K562 (cell line): Measurements from ENCODE around the gene TTLL10. TPM values are rescaled to one million over a fixed set of nuclear protein-coding genes. Genes with fewer than 3 reads are reported as not detected.

ENCODE experiments used
- ATF1 ChIP-seq, 2 experiments: fragments of 450-650 bp in 1 of 2; IDR thresholded peaks; 2 replicates each; pipeline ENCODE4 v1.6.1; 2016; ENCODE audit warnings: missing compliant biosample characterization in 1 of 2, missing genetic modification characterization in 1 of 2
- CHAMP1 ChIP-seq: fragments of 450-650 bp; IDR thresholded peaks from 2 replicates; pipeline ENCODE4 v1.6.1; 2016; ENCODE audit warnings: mild to moderate bottlenecking
- CLOCK ChIP-seq: fragments of 250-450 bp; sonication (Bioruptor Pico); IDR thresholded peaks from 2 replicates; pipeline ENCODE4 v1.4.0; 2020; ENCODE audit warnings: mild to moderate bottlenecking, moderate library complexity, borderline replicate concordance
- CREBBP ChIP-seq: IDR thresholded peaks from one replicate; pipeline ENCODE4 v1.6.1; 2012; ENCODE audit warnings: low read depth, mild to moderate bottlenecking, control low read depth, inconsistent platforms, low read length
- DPF2 ChIP-seq: fragments of 450-650 bp; IDR thresholded peaks from 2 replicates; pipeline ENCODE4 v1.6.1; 2016
- E2F4 ChIP-seq: sonication (generic); formaldehyde crosslinking; IDR thresholded peaks from 2 replicates; pipeline ENCODE4 v1.8.0; 2022; ENCODE audit warnings: mild to moderate bottlenecking, low read depth, missing genetic modification reagents
- ETV5 ChIP-seq: sonication (generic); formaldehyde crosslinking; IDR thresholded peaks from 2 replicates; pipeline ENCODE4 v1.4.0; 2020; ENCODE audit warnings: low read depth, mild to moderate bottlenecking, missing genetic modification reagents
- KHSRP ChIP-seq: fragments of 450-650 bp; IDR thresholded peaks from 2 replicates; pipeline ENCODE4 v1.6.1; 2017
- MAFK ChIP-seq: IDR thresholded peaks from 2 replicates; pipeline ENCODE4 v1.6.1; 2011; ENCODE audit warnings: low read length, improper control_type of control experiment
- NEUROD1 ChIP-seq: fragments of 150-350 bp; IDR thresholded peaks from 2 replicates; pipeline ENCODE4 v1.6.1; 2014; ENCODE audit warnings: borderline replicate concordance, low read length, low read depth; ENCODE audit not compliant: partially characterized antibody
- NFYB ChIP-seq: IDR thresholded peaks from 2 replicates; pipeline ENCODE4 v1.6.1; 2011; ENCODE audit warnings: mild to moderate bottlenecking, moderate library complexity; ENCODE audit not compliant: insufficient read length; ENCODE audit errors: extremely low read depth
- NUFIP1 ChIP-seq: fragments of 450-650 bp; IDR thresholded peaks from 2 replicates; pipeline ENCODE4 v1.6.1; 2018; ENCODE audit not compliant: partially characterized antibody
- POLR2AphosphoS2 ChIP-seq: IDR thresholded peaks from 2 replicates; pipeline ENCODE4 v1.6.1; 2012; ENCODE audit warnings: low read length, improper control_type of control experiment
- RBM39 ChIP-seq: fragments of 200-400 bp; formaldehyde crosslinking; optimal IDR thresholded peaks from 2 replicates; pipeline ENCODE3; 2018; ENCODE audit warnings: low read depth, low read length
- SNIP1 ChIP-seq: fragments of 450-650 bp; IDR thresholded peaks from 2 replicates; pipeline ENCODE4 v1.7.1; 2017; ENCODE audit warnings: low read depth, mild to moderate bottlenecking
- SOX6 ChIP-seq: fragments of 450-650 bp; IDR thresholded peaks from 2 replicates; pipeline ENCODE4 v1.6.1; 2014; ENCODE audit warnings: mild to moderate bottlenecking
- STAT5B ChIP-seq: fragments of 250-450 bp; sonication (Bioruptor Pico); IDR thresholded peaks from 2 replicates; pipeline ENCODE4 v1.8.0; 2021; ENCODE audit warnings: mild to moderate bottlenecking, inconsistent platforms
- TCF7 ChIP-seq: sonication (generic); IDR thresholded peaks from 2 replicates; pipeline ENCODE4 v1.6.1; 2016; ENCODE audit warnings: antibody characterized with exemption, borderline replicate concordance
- ZBTB34 ChIP-seq: fragments of 250-450 bp; sonication (Bioruptor Pico); IDR thresholded peaks from 2 replicates; pipeline ENCODE4 v1.8.0; 2021; ENCODE audit warnings: mild to moderate bottlenecking, moderate library complexity
- ZNF232 ChIP-seq: sonication (generic); formaldehyde crosslinking; IDR thresholded peaks from 2 replicates; pipeline ENCODE4 v1.8.0; 2022; ENCODE audit warnings: mild to moderate bottlenecking, missing genetic modification reagents
- ZNF384 ChIP-seq: IDR thresholded peaks from 2 replicates; pipeline ENCODE4 v1.6.1; 2012; ENCODE audit warnings: low read depth, low read length, improper control_type of control experiment
- polyA plus RNA-seq, 8 experiments: library from polyadenylated mRNA; depleted of rRNA in 4 of 8; stranded (reverse) in 5 of 8; unstranded in 3 of 8; fragments of >200 nt; fragmentation: Nextera tagmentation in 2 of 8; fragmentation: Illumina TruSeq in 1 of 8; extraction: Ambion mirVana in 2 of 8; extraction: Trizol in 1 of 8; gene quantifications; 2 replicates each; pipeline versions ENCODE4 v1.2.1 to v1.2.3, GENCODE V29; 2011 to 2014; ENCODE audit warnings: inconsistent platforms in 1 of 8, missing spikeins in 1 of 8
- total RNA-seq, 7 experiments: library from RNA; depleted of rRNA in 6 of 7; stranded (reverse); fragments of >200 nt in 6 of 7; fragmentation: Illumina TruSeq in 2 of 7; extraction: Trizol in 2 of 7; gene quantifications; 2 replicates each; pipeline versions ENCODE4 v1.2.1 to v1.2.3, GENCODE V29; 2011 to 2021; ENCODE audit warnings: low replicate concordance in 1 of 7

TTLL10 gene
- total and polyA plus RNA-seq, 9 of the 15 experiments (the other 6 are each of a cell fraction or from before 2014, with no cell fraction given), result not detected

- TF ChIP-seq CLOCK (CRISPR knock-in tag) (no peak), DPF2 (peak; percentile 25; the same call in 1 of the 2 replicates), STAT5B (CRISPR knock-in tag) (no peak), ATF1 (CRISPR knock-in tag; IDR thresholded peaks at IDR 0.05) (no peak), ATF1 (tag; IDR thresholded peaks at IDR 0.05) (peak; percentile 51), SNIP1 (no peak), NEUROD1 (no peak), TCF7 (no peak), ZNF384 (no peak), ETV5 (no peak), KHSRP (no peak), ZBTB34 (CRISPR knock-in tag) (no peak), CHAMP1 (no peak), E2F4 (no peak), NUFIP1 (no peak), MAFK (no peak), NFYB (no peak), SOX6 (0 out of 2 replicates have a peak, but pooled peaks have one; percentile 17), ZNF232 (no peak), RBM39 (no peak), POLR2AphosphoS2 (no peak), CREBBP (no peak)
Measured at GRCh38 chr1:1157426-1157913, 16.2 kb upstream of the TTLL10 start (continued).
